Activated B cell treated with CpG ODN at 0.5 μM for 24 hours (primary cell): ENCODE results near the gene ANKRD31. TPM values are rescaled to one million over a fixed set of nuclear protein-coding genes. Genes with fewer than 3 reads are reported as not detected.

Experiments used
- ATAC-seq: fragments of 200-7000 bp; cut with Tn5 transposase; one replicate; pipeline ENCODE4 v1.10.0; 2021; ENCODE audit warnings: low read depth, mild to moderate bottlenecking, moderate library complexity
- CTCF ChIA-PET: fragments of 350-600 bp; sonication (Branson Sonifier 250); formaldehyde crosslinking; loops from one replicate; lab custom pipeline; 2021; ENCODE audit warnings: antibody characterized with exemption; lab: Charles Lee
- POLR2A ChIA-PET: fragments of 350-600 bp; sonication (Branson Sonifier 250); formaldehyde crosslinking; loops from one replicate; lab custom pipeline; 2021; ENCODE audit warnings: antibody characterized with exemption; lab: Charles Lee
- DNase-seq: peaks from one replicate; pipeline ENCODE4 v3.0.0; 2022
- H3K27ac Mint-ChIP-seq: one replicate; pipeline ENCODE4 v1.8.0; 2020; ENCODE audit warnings: mixed read lengths
- H3K27me3 Mint-ChIP-seq: one replicate; pipeline ENCODE4 v1.8.0; 2021; ENCODE audit warnings: mixed read lengths
- H3K36me3 Mint-ChIP-seq: one replicate; pipeline ENCODE4 v1.8.0; 2021; ENCODE audit warnings: low read depth, mixed read lengths
- H3K4me1 Mint-ChIP-seq: one replicate; pipeline ENCODE4 v1.8.0; 2021; ENCODE audit warnings: mixed read lengths
- H3K4me3 Mint-ChIP-seq: one replicate; pipeline ENCODE4 v1.8.0; 2020; ENCODE audit warnings: mild to moderate bottlenecking, mixed read lengths
- H3K9me3 Mint-ChIP-seq: one replicate; pipeline ENCODE4 v1.8.0; 2020; ENCODE audit warnings: mixed read lengths
- intact Hi-C: fragments of 100-400 bp; cut with micrococcal nuclease; formaldehyde crosslinking; loops from one replicate; pipeline ENCODE4 v1.15.1; 2024
- total RNA-seq: library from RNA; stranded (reverse); gene quantifications from 2 replicates; pipeline ENCODE4 v1.2.3, GENCODE V29; 2022
- TF ChIP-seq, protein P1 (sequence below): fragments of 200-600 bp; IDR thresholded peaks from one replicate; pipeline ENCODE4 v1.8.0; 2022; ENCODE audit warnings: antibody characterized with exemption, mild to moderate bottlenecking

Gene ANKRD31
- total RNA-seq, 1 donor from 2014 or later = 0.13 TPM

DNA sequence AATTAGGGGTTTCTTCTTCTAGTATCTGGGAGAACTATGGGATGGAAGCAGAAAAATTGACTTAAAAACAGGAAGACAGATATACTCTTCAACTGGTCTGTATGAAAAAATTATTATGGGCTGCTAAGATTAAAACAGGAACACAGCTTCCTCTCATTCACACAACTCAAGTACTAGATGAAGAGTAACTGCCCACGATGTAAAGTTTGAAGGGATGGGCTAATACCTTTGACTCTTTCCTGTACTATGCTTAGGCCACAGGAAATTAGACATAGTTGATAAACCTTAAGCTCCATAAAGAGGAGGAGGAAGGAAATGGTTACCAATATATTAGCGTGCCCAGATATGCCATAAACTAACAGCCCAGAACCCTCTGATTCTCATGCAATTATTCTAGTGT is 88.6 kb downstream of the ANKRD31 start:
- ChIA-PET CTCF (no interaction called here), POLR2A (no interaction called here)
- Mint-ChIP-seq H3K27ac (no peak overlapping the region), H3K4me1 (no peaks in the 10 kb centered on the region), H3K4me3 (no peak overlapping the region), H3K36me3 (no peaks in the 10 kb centered on the region), H3K27me3 (peaks cover 2% of the 10 kb centered on the region), H3K9me3 (peaks cover 8% of the 10 kb centered on the region)
- no peak for ATAC-seq
- intact Hi-C loops = no loop called here
- DNase-seq = no peak
- TF ChIP-seq, protein P1, sequence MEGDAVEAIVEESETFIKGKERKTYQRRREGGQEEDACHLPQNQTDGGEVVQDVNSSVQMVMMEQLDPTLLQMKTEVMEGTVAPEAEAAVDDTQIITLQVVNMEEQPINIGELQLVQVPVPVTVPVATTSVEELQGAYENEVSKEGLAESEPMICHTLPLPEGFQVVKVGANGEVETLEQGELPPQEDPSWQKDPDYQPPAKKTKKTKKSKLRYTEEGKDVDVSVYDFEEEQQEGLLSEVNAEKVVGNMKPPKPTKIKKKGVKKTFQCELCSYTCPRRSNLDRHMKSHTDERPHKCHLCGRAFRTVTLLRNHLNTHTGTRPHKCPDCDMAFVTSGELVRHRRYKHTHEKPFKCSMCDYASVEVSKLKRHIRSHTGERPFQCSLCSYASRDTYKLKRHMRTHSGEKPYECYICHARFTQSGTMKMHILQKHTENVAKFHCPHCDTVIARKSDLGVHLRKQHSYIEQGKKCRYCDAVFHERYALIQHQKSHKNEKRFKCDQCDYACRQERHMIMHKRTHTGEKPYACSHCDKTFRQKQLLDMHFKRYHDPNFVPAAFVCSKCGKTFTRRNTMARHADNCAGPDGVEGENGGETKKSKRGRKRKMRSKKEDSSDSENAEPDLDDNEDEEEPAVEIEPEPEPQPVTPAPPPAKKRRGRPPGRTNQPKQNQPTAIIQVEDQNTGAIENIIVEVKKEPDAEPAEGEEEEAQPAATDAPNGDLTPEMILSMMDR = no peak

DNA sequence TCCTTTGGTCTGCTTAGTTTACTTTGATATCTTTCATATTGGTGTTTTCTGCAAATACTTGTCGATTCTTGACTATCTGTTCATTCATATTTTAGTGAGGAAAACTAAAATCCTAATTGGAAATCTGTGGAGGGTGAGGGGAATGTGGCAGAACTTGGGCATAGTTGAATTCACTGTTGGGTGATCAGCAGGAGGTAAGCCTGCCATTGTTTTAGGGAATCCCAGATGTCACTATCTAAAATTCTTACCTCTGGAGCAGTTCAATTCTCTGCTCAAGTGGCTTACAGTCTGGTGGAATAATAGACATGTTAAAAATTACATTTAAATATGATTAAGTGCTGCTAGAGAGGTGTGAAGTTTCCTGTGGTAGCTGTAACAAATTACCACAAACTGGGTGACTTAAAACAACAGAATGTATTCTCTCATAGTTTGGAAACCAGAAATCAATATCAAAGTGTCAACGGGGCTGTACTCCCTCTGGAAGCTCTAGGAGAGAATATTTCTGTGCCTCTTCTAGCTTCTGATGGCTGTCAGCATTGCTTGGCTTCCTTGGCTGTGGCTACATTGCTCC is 94.0 kb downstream of the ANKRD31 start:
- DNase-seq = no peak
- Mint-ChIP-seq H3K36me3 (no peaks in the 10 kb centered on the region), H3K27ac (no peak overlapping the region), H3K27me3 (peaks cover 2% of the 10 kb centered on the region), H3K4me3 (no peak overlapping the region), H3K9me3 (peaks cover 5% of the 10 kb centered on the region), H3K4me1 (no peaks in the 10 kb centered on the region)
- POLR2A ChIA-PET = no interaction called here
- CTCF ChIA-PET = no interaction called here
- no peak for ATAC-seq
- TF ChIP-seq, protein P1 = no peak
- intact Hi-C loops = no loop called here

DNA sequence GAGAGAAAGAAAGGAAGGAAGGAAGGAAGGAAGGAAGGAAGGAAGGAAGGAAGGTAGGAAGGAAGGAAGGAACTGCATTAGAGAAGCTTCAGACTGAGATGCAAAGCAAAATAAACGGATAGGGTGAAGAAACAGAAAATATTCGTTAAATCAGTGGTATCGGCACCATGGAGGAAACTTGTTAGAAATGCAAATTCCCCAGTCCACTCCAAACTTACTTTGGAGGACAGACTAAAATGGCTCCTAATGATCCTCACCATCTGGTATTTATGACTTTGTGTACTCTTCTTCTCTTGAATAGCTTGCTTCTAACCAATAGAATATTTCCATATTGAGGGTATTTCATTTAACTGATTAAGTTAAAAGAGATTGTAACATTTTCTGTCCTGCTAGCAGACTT is 96.4 kb downstream of the ANKRD31 start:
- no peaks in the 10 kb centered on the region for H3K4me1 Mint-ChIP-seq
- H3K36me3 Mint-ChIP-seq = no peaks in the 10 kb centered on the region
- no peak overlapping the region for H3K4me3 Mint-ChIP-seq
- H3K27ac Mint-ChIP-seq = no peak overlapping the region
- peaks cover 7% of the 10 kb centered on the region for H3K9me3 Mint-ChIP-seq
- peaks cover 2% of the 10 kb centered on the region for H3K27me3 Mint-ChIP-seq
- intact Hi-C loops = no loop called here
- POLR2A ChIA-PET = no interaction called here
- DNase-seq = no peak
- no peak for ATAC-seq
- CTCF ChIA-PET = no interaction called here
- TF ChIP-seq, protein P1 = no peak

DNA sequence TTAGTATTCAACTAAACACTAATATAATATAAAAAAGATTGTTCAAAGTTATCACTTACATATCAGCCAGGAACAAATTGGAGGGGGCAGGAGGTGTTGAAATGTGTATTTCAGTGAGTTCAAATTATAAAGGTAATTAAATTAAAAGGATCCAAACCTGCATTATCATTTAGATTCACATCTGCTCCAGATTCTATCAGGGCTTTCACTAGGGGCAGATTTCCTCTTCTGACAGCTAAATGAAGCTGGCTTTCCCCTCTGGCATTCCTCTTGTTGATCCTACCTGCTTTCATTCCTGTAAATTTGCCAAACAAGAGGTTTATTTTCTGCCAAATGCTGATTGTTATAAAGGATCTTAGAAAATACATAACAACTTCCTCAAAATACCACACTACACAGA is 98.0 kb downstream of the ANKRD31 start:
- H3K4me1 Mint-ChIP-seq = no peaks in the 10 kb centered on the region
- no peaks in the 10 kb centered on the region for H3K36me3 Mint-ChIP-seq
- intact Hi-C loops = no loop called here
- H3K27me3 Mint-ChIP-seq = peaks cover 2% of the 10 kb centered on the region
- ATAC-seq (no peak), DNase-seq (no peak)
- no peak overlapping the region for H3K27ac Mint-ChIP-seq
- peaks cover 2% of the 10 kb centered on the region for H3K9me3 Mint-ChIP-seq
- H3K4me3 Mint-ChIP-seq = no peak overlapping the region
- ChIA-PET POLR2A (no interaction called here), CTCF (no interaction called here)
- TF ChIP-seq, protein P1 = no peak

DNA sequence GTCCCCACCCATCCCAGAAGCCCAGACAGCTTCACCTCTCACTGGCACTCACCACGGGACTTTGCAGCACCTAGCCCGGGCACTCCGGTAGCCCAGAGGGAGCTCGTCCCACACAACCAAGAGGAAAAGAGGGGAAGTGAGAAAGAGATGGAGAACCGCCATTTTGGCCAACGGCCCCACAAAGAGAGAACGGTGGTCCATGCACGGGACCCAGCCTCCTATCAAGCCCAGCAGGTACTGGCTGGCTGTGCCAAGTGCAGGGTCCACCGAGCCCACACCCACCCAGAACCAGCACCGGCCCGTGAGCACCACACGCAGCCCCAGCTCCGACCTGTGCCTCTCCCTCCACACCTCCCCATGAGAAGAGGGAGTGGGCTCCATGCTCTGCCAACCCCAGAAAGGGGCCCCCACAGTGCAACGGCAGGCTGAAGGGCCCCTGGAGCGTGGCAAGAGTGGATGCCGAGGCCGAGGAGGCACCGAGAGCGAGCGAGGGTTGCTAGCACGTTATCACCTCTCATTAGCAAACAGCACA is 105.8 kb downstream of the ANKRD31 start:
- ATAC-seq = no peak
- Mint-ChIP-seq H3K36me3 (no peaks in the 10 kb centered on the region), H3K4me1 (no peaks in the 10 kb centered on the region), H3K4me3 (no peak overlapping the region), H3K27ac (no peak overlapping the region), H3K27me3 (peaks cover 2% of the 10 kb centered on the region), H3K9me3 (peaks cover 6% of the 10 kb centered on the region)
- DNase-seq = no peak
- TF ChIP-seq, protein P1 = no peak
- POLR2A ChIA-PET = no interaction called here
- intact Hi-C loops = no loop called here
- CTCF ChIA-PET = no interaction called here
